ENCODE data around the gene NFE2L1. TPM values are rescaled to one million over a fixed set of nuclear protein-coding genes. Genes with fewer than 3 reads are reported as not detected.

NFE2L1 gene
- total and polyA plus RNA-seq, 9 of the 15 experiments (the other 6 are each of a cell fraction or from before 2014, with no cell fraction given) = 2.0 to 68.6 (median 39.7) TPM

DNA sequence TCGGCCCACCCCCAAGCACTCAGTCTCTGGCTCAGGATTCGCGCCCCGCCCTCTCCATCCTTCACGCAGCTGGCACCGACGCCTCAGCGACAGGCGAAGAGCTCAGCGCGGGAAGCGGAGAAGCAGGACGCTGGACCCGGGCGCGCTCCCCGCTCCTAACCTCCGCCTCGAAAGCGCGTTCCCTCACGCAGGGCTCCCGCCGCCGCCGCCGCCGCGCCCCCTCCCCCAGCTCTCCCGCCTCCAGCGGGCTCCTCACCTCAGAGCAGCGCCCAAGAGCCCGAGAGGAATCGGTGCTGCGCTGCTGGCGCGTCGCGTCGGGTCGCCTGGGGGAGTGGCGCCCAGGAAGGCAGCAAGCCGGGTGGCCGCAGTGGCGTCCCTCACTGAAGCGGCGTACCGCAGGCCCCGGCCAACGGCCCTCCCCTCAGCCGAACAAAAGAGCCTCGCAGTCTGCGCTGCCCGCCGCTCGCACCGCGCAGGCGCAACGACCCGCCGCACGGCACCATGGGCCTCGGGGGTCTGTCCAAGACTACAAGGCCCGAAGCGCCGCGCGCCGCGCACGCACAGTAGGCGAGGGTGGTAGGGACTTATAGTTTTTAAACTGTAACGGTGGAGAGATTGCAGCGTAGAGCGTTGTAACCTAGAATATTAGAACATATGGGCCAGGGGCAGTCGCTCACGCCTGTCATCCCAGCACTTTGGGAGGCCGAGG lies 53.0 kb downstream of the NFE2L1 start, which contains the start of gene CBX1 (continued):
- TF ChIP-seq STAT5A (IDR thresholded peaks at IDR 0.05; ENCODE audit: borderline replicate concordance, low read length) (no peak), LARP7 (IDR thresholded peaks at IDR 0.05) (no peak), ZNF780A (CRISPR knock-in tag; IDR thresholded peaks at IDR 0.05) (no peak), MYBL2 (IDR thresholded peaks at IDR 0.05; ENCODE audit: low read depth) (peak; percentile 93), MYBL2 (CRISPR knock-in tag; IDR thresholded peaks at IDR 0.05; ENCODE audit: borderline replicate concordance) (no peak), HMGN3 (IDR thresholded peaks at IDR 0.05; ENCODE audit: borderline replicate concordance, extremely low read depth, insufficient read length, low read depth, low read length) (no peak), ZNF143 (CRISPR knock-in tag; IDR thresholded peaks at IDR 0.05) (peak; percentile 90), ZNF24 (IDR thresholded peaks at IDR 0.05) (peak; percentile 37; the same call in 1 of the 2 replicates), ELF2 (CRISPR knock-in tag; IDR thresholded peaks at IDR 0.05) (no peak), SRF (CRISPR knock-in tag; IDR thresholded peaks at IDR 0.05) (peak in 1 of 2 experiments; percentile 65; a peak in 1 of 4 replicates), EGR1 (conservative IDR thresholded peaks at IDR 0.05) (no peak), ETS2 (tag; IDR thresholded peaks at IDR 0.05; ENCODE audit: borderline replicate concordance, poor library complexity, severe bottlenecking) (no peak), EHMT2 (IDR thresholded peaks at IDR 0.05) (no peak), KLF10 (CRISPR knock-in tag; IDR thresholded peaks at IDR 0.05) (no peak), RBM25 (IDR thresholded peaks at IDR 0.05; ENCODE audit: low read depth, low read length, severe bottlenecking) (peak; percentile 95), NFIC (IDR thresholded peaks at IDR 0.05) (peak; percentile 43; the same call in 1 of the 2 replicates), FOXA3 (CRISPR knock-in tag; conservative IDR thresholded peaks at IDR 0.05 in 1 of 2, IDR thresholded peaks at IDR 0.05 in 1 of 2) (no peak), POLR3G (IDR thresholded peaks at IDR 0.05; ENCODE audit: extremely low read depth, insufficient read length, insufficient replicate concordance) (no peak), WHSC1 (IDR thresholded peaks at IDR 0.05; ENCODE audit: low read length) (no peak), ZKSCAN3 (CRISPR knock-in tag; IDR thresholded peaks at IDR 0.05) (no peak), ZNF311 (CRISPR knock-in tag; IDR thresholded peaks at IDR 0.05) (no peak), ARHGAP35 (IDR thresholded peaks at IDR 0.05; ENCODE audit: partially characterized antibody) (no peak)
- TF ChIP-seq, protein P1, sequence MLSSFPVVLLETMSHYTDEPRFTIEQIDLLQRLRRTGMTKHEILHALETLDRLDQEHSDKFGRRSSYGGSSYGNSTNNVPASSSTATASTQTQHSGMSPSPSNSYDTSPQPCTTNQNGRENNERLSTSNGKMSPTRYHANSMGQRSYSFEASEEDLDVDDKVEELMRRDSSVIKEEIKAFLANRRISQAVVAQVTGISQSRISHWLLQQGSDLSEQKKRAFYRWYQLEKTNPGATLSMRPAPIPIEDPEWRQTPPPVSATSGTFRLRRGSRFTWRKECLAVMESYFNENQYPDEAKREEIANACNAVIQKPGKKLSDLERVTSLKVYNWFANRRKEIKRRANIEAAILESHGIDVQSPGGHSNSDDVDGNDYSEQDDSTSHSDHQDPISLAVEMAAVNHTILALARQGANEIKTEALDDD (IDR thresholded peaks at IDR 0.05) = no peak
- TF ChIP-seq, protein P2, sequence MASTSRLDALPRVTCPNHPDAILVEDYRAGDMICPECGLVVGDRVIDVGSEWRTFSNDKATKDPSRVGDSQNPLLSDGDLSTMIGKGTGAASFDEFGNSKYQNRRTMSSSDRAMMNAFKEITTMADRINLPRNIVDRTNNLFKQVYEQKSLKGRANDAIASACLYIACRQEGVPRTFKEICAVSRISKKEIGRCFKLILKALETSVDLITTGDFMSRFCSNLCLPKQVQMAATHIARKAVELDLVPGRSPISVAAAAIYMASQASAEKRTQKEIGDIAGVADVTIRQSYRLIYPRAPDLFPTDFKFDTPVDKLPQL (IDR thresholded peaks at IDR 0.05; ENCODE audit: extremely low read depth, insufficient read length) = no peak
- TF ChIP-seq, protein P3, sequence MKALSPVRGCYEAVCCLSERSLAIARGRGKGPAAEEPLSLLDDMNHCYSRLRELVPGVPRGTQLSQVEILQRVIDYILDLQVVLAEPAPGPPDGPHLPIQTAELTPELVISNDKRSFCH (CRISPR knock-in tag; IDR thresholded peaks at IDR 0.05) = no peak
- TF ChIP-seq, protein P3 (tag; IDR thresholded peaks at IDR 0.05) = no peak
- TF ChIP-seq, protein P4, sequence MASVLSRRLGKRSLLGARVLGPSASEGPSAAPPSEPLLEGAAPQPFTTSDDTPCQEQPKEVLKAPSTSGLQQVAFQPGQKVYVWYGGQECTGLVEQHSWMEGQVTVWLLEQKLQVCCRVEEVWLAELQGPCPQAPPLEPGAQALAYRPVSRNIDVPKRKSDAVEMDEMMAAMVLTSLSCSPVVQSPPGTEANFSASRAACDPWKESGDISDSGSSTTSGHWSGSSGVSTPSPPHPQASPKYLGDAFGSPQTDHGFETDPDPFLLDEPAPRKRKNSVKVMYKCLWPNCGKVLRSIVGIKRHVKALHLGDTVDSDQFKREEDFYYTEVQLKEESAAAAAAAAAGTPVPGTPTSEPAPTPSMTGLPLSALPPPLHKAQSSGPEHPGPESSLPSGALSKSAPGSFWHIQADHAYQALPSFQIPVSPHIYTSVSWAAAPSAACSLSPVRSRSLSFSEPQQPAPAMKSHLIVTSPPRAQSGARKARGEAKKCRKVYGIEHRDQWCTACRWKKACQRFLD (CRISPR knock-in tag; IDR thresholded peaks at IDR 0.05) = 0 out of 2 replicates have a peak, but pooled peaks have one; percentile 79
